NCI-H2107 treated with DMSO at 0.1 percent for 48 hours (cell line): ENCODE measurements around the gene ENOX1.

Source experiments
- DNase-seq: peaks from one replicate; lab custom pipeline; 2025; ENCODE audit not compliant: unreplicated experiment; lab: John Stamatoyannopoulos, UW

Gene ENOX1

GRCh38 chr13:43229506-43229905 lies 557.3 kb downstream of the ENOX1 start:
- DNase-seq = no peak

GRCh38 chr13:43227721-43228120 lies 559.1 kb downstream of the ENOX1 start:
- no peak for DNase-seq

- no peak for DNase-seq
Measured at GRCh38 chr13:43223216-43223615, 563.6 kb downstream of the ENOX1 start.

GRCh38 chr13:43222086-43222485 lies 564.7 kb downstream of the ENOX1 start:
- DNase-seq = no peak

GRCh38 chr13:43221611-43222010 lies 565.2 kb downstream of the ENOX1 start:
- no peak for DNase-seq

GRCh38 chr13:43220873-43221595 lies 565.7 kb downstream of the ENOX1 start:
- DNase-seq = no peak

- DNase-seq = no peak
Measured at GRCh38 chr13:43214124-43214523, 572.6 kb downstream of the ENOX1 start.

- no peak for DNase-seq
Measured at GRCh38 chr13:43206838-43207237, 579.9 kb downstream of the ENOX1 start.

GRCh38 chr13:43205416-43205815 lies 581.4 kb downstream of the ENOX1 start:
- no peak for DNase-seq

- no peak for DNase-seq
Measured at GRCh38 chr13:43204591-43204990, 582.2 kb downstream of the ENOX1 start.

GRCh38 chr13:43203781-43204180 lies 583.0 kb downstream of the ENOX1 start:
- DNase-seq = no peak

- no peak for DNase-seq
Measured at GRCh38 chr13:43200736-43201135, 586.0 kb downstream of the ENOX1 start.

GRCh38 chr13:43200307-43200706 lies 586.5 kb downstream of the ENOX1 start:
- no peak for DNase-seq

GRCh38 chr13:43196750-43197370 lies 589.9 kb downstream of the ENOX1 start:
- DNase-seq = no peak

GRCh38 chr13:43196086-43196621 lies 590.6 kb downstream of the ENOX1 start:
- DNase-seq = no peak

- DNase-seq = no peak
Measured at GRCh38 chr13:43195551-43195950, 591.2 kb downstream of the ENOX1 start.

GRCh38 chr13:43195112-43195511 lies 591.7 kb downstream of the ENOX1 start:
- no peak for DNase-seq

GRCh38 chr13:43193789-43194420 lies 592.9 kb downstream of the ENOX1 start:
- DNase-seq = no peak

GRCh38 chr13:43191546-43191945 lies 595.2 kb downstream of the ENOX1 start:
- DNase-seq = no peak

GRCh38 chr13:43185226-43185625 lies 601.5 kb downstream of the ENOX1 start:
- no peak for DNase-seq

GRCh38 chr13:43180837-43181236 lies 605.9 kb downstream of the ENOX1 start:
- no peak for DNase-seq

GRCh38 chr13:43180036-43180660 lies 606.6 kb downstream of the ENOX1 start:
- no peak for DNase-seq
